ENCODE data around the gene CASP5.
A peak's percentile ranks its signal among the peaks of the same experiment; 100 is the strongest.
"Not testable (repeated sequence)": the region's sequence is repeated elsewhere in the genome, so short reads cannot be mapped to it uniquely, and the experiment has no call there.

CASP5 gene

DNA sequence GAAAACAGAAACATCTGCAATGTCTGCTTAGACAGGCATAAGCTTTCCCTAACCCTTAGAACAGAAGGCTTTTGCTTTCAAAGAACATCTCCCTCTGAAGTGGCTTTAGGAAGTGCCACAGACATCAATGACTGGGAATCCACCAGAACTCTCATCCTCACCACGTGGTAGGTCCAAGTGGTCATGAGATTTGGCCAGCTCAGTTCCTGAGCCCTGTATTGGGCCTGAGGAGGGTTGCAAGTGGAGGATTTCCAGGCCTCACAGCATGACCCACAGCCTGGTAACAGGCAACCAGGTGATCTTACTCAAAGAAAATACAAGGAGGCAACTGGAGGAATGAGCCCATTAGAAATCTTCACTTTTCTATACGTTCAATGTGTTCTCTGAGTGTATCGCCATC, 10.4 kb upstream of the CASP5 start:
- DNase-seq, result peak in 1 of 6 experiments; percentile 34

DNA sequence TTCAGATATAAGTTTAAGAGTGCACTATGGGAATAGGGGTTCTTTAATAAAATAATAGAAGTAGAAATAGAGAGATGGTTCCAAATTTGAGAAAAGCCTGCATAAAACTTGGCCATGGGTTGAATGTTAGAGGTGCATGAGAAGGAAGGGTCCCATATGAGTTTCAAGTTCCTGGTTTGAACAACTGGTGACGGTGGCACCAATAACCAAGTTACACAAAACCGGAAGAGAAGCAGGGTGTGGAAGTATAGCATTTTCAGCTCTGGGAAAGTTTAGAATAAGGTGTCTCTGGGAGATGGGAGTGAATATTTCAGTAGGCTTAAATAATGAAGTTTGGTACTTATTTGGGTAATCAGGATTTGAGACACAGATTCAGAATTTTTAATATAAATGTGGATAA, 9.5 kb upstream of the CASP5 start:
- DNase-seq, result no peak

DNA sequence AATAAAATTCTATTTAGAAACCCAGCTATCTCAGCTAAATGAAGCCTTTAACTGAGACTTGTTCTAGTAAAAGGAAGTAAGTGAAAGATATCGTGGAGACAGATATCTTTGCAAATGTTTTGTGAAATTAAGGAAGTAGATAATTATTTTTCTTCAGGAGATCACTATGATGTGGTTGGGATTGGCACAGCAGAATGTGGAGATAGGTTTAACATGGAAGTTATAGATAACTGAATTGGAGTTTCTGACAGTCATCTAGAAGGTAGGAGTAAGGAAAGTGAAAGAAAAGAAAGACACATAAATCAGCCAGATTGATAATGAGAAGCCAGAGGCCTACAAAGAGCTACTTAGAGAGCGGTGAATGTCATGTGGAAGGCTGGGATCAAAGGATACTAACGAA, 4.7 kb upstream of the CASP5 start:
- no peak for DNase-seq

DNA sequence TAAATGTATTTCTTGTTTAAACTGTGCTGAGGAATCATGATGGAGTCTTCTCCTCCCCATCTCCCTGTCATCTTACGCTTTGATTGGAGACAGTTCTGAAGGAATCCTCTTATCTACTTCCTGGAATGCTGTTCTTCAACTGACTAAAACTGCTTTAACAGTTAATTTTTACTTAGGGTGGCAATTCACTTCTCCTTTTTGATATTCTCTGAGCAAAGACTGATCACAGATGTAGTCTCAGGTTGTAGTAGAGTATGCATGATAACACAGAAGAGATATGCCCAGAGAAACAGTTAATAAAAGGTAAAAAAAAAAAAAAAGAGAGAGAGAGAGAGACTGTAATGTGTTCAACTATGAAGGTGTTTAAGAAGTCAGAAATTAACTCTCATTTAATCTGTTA, 1.4 kb upstream of the CASP5 start:
- no peak for DNase-seq

DNA sequence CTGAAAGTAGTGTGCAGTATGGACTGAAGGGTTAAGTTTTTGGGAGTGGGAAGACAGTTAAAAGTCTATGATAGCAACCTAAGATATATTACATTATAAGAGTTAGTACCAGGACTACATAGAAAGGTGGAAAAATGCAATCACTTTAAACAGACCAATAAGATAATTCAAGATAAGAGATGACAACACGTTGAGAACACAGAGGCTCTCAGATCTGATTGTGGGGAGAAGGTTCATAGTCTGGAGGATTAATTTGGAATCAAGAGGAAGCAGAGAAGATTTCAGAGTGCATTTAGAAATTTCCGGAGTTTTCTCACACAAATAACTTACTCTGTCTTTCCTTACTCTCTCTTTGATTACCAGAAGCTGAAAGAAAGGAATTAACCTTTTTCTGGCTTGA, 441 bp downstream of the CASP5 start:
- DNase-seq, result no peak

DNA sequence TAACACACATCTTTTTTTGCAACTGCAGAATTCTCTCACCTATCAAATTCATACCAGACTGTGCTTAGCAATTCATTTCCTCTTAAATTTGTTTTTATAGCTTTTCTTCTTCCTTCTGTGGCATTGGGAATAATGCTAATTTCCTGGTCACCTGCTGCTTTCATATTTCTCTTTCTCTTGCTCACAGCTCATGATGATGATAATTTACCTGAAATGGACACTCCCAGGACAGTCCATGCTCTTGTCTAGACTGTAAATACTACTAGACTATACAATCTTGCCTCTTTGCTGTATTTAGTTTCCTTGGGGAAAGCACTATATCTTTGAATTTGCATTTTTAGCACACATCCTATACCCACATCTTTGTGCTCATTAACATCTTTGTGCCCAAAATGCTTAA, 15.5 kb downstream of the CASP5 start:
- no peak for DNase-seq

DNA sequence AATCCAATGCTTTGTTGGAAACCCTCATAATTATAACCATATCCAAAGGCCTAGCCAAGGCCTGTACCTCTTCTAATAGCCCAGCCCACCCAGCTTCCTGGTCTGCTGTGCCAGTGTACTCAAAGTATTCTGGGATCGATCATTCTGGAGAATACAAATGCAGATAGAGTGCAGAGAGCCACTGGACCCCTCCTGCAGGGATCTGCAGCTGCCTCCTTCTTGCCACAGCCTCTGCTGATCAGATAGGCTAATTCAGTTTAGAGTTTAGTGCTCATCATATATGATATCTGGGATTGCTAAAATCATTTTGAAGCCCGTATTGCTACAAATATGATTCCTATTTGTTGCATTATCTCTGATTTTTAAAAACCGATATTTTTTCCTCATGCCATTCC, 17.5 kb downstream of the CASP5 start:
- no peak for DNase-seq

DNA sequence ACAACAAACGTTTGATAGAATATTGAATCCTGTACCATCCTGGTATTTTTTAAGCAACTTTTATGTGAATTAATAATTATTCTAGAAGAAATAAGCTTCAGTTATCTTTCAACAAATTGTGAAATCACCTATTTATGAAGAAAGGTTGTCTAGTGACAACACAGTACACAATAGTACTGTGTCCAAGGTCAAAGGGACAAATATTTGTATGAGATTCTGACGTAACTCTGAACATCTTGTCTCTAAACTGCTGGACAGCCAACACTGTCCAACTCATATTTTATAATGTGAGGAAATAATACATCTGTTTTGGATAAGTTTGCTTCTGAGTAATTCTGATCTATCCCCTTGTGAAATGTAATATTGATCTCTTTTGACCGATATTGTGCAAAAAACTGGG, 18.9 kb downstream of the CASP5 start:
- DNase-seq, result no peak

DNA sequence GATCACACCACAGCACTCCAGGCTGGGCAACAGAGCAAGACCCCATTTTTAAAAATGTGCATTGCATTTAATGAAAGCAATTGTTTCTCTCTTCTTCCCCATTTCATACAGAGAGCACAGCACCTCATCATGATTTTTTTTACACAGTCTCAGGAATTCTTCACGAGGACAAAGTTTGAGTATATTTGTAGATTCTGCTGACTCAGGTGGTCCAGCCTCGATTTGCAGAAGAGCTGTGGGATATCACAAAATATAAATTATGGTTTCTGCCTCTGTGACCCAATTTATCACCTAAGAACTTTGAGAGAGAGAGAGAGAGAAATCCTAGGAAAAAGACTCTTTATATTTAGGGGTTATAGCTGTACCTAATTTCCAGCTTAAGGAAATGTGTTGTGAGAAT, 19.8 kb downstream of the CASP5 start:
- DNase-seq, result no peak

DNA sequence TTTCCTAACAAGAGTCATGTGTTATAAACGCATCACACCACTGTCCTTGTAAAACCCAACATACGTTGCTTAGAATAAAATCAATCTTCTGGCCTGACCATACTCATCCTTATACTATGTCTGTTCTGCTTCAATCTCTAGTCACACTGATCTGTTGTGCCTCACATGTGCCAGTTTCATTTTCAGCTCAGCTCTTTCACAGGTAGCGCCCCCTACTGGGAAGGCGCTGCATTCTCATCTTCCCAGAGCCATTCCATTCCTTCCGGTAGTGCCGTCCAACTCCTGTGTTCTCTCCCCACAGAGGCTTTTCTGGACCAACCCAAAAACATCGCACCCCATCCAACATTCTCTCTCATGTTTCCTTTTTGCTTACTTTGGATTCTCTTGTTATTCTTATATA, 22.2 kb downstream of the CASP5 start:
- peak in 4 of 6 experiments; percentile 10 to 48 (median 34) for DNase-seq

DNA sequence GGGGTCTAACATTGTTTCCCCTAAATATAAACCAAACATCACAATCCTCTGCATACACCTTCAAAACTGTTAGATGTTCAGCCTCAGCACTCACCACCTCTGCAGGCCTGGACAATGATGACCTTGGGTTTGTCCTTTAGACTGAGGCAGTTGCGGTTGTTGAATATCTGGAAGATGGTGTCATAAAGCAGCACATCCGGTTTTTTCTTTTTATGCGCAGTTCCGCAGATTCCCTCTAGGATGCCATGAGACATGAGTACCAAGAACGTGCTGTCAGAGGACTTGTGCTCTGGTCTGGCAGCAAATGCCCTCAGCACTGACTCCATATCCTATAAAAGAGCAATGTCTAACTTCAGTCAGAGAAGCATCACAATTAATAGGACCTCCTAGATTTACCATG, 22.8 kb downstream of the CASP5 start:
- peak in 1 of 6 experiments; percentile 14 for DNase-seq

DNA sequence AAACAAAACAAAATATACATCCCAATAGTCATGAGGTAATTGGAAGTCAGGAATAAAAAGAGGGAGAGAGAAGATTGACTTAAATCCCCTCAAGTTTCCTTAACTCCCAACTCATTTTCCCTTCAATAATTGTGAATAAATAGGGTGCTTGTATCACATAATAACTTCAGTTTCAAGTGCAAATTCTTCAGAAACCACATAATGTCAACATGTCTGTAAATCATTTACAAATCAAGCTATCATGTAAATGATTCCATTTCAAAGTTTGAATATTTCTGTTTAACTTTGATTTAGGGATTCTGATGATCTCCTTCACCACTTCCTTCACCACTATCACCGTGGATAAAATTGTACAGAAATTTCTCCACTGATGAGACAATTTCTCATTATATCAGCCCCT, 23.2 kb downstream of the CASP5 start:
- no peak for DNase-seq

DNA sequence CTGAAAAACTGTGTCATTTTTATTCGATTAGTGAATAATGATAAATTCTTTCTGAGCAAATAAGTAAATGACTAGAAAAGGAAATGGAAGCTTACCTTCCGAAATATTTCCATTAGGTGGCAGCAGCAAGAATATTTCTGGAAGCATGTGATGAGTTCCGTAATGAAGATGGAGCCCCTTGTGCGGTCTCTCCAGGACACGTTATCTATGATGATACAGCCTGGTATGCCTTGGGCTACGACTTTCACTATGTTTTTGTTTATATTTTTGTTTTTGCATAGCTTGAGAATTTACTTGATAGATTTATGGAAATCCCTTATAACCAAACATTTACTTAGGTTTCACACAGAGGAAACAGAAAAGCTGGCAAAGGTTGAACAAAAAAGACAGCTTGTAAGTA, 25.7 kb downstream of the CASP5 start:
- no peak for DNase-seq

DNA sequence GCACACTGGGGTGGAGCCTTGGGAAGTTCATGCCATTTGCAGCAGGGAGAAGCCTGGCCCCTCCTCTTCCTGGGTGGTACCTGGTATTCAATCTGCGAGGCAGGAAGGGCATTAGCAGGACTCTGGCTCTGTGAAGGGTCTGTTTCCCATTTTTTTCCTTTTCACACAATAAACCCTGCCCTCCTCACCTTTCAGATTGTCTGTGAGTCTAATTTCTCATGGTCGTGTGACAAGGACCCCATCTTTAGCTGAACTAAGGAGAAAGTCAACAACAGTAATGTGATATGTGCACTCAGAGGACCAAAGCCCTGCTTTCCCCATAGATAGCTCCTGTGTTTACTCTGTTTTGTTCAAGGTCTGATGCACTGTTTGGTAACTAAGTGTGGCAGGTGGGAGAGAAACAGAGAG, 28.0 kb downstream of the CASP5 start:
- no peak for DNase-seq

DNA sequence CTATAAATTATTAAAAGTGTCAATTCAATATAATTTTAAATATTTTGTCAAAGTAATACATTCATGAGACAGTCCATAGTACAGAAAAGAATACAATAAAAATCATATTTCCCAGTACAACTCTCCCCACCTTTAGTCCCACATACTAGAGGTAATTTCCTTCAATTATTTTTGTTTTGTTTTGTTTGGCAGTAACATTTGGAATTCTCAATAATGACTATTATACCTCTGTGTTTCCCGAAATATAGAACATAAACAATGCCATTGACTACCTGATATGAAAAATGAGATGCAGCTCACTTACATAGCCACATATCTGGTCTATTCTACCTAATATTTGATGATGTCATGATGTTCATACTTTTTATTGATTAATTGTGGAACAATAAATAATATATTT, 30.2 kb downstream of the CASP5 start:
- no peak for DNase-seq

DNA sequence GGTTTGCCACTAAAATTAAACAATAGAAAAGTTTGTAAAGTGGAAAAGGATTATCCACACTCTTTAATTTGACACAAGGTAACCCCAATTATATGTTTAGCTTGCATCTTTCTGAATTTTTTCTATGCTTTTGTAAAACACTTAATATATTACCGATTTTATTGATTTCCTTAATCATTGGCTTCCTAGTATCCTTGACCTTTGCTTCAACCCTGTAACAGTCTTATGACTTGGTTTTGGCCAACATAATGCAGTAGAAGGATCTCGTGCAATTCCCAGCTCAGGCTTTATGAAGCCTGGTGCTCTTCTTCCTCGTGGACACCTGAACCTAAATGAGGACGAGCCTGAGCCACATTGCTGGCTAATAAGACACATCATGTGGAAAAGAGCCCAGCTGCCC, 31.0 kb downstream of the CASP5 start:
- no peak for DNase-seq

DNA sequence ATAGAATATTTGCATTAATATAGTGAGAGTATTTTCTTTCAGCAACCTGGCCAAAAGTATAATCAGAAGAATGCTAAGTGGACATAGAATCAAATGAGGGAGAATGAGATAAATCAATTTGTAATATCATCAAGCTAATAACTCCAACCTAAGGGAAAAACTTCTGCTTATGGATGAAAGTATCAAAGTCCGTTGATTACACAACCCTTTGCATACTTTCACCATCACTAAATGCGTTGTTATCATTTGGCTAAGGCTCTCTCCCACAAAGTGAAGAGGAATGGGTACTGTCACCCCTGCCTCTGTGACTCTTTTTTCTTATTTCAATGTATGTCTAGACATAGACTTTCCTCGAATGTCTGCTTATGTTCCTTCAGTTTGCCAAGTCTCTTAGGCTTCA, 38.2 kb downstream of the CASP5 start:
- DNase-seq, result no peak

DNA sequence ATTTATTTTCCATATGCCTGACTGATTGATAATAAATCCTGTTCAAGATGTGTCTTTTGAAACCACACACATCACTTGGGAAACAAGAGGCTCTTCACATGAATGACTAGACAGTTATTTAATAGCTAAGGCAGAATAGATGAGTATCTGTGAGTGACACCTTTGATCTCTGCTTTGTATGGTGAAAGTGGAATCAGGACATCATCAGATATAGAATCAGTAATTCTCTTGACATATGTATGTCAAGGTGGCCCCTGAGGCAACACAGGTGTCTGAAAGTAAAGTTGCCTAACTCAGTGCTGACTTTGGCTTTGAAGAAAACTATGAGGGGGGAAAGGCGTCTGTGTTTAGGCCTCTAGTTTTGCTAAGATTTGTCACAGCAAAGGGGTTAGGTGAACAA, 43.1 kb downstream of the CASP5 start:
- no peak for DNase-seq

DNA sequence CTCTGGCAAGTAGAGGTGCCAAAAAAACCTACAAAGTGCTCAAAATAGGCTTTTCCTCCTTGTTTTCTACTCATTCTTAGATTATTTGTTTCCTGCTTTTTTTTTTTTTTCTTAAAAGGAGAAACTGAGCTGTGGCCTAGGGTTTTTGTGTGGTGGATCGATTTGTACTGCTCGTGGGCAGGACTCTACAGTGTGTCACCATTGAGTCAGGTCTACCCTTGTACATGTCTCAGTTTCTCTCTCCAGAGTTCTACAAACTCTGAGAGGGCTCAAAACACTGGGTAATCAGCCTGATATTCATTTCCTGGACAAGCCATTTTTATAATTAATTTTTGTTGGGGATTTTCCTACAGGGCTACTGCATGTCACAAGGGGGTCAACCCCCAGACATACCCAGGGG, 49.4 kb downstream of the CASP5 start:
- no peak for DNase-seq

DNA sequence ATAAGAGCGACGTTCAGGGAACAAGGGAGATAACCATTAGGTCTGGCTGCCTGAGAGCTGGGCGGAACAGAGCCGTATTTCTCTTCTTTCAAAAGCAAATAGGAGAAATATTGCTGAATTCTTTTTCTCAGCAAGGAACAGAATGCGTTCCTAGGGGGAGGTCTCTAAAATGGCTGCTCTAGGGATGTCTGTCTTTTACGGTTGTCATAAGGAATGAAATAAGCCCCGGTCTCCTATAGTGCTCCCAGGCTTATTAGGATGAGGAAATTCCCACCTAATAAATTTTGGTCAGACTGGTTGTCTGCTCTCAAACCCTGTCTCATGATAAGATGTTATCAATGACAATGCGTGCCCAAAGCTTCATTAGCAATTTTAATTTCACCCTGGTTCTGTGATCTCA, 50.0 kb downstream of the CASP5 start:
- not testable (repeated sequence) for DNase-seq

DNA sequence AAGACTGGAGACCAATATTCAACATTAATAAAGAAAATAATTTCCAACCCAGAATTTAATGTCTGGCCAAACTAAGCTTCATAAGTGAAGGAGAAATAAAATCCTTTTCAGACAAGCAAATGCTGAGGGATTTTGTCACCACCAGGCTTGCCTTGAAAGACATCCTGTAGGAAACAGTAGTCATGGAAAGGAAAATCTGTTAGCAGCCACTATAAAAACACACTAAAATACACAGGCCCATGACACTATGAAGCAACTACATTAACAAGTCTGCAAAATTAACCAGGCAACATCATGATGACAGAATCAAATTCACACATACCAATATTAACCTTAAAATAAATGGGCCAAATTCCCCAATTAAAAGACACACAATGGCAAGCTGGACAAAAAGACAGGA, 52.2 kb downstream of the CASP5 start:
- no peak for DNase-seq

DNA sequence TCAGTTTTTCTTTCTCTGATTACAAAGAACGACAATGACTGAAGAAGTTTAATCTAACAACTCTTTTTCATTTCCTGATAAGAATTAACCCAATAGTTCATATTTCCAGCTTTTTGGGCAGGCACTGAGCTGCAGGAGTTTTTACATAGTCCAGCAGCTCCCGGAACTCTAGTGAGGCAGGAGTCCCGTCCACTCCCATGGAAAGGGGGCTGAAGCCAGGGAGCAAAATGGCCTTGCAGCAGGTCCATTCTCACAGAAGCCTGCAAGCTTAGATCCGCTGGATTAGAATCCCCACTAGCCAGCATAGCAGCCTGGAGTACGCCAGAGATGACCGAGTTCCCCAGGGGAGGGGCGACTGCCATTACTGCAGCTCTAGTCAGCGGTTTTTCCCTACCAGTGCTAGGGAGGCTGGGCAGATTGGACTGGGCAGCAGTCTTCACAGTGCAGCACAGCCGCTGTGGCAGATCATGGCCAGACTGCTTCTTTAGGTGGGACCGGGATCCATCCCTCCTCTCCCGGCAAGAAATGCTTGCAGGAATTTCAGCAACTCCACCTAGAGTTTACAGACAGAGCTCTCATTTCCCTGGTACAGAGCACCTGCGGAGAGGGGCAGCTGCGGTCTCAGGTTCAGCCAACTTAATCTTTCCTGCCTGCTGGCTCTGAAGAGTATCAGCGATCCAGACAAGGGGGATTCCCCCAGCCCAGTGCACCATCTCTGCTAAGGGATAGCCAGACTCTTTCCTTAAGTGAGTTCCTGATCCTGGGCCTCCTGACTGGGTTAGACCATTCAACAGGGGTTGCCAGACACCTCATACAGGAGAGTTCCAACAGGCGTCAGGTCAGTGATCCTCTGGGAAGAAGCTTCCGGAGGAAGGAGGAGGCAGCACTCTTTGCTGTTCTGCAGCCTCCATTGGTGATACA, 53.9 kb downstream of the CASP5 start:
- DNase-seq, result no peak

DNA sequence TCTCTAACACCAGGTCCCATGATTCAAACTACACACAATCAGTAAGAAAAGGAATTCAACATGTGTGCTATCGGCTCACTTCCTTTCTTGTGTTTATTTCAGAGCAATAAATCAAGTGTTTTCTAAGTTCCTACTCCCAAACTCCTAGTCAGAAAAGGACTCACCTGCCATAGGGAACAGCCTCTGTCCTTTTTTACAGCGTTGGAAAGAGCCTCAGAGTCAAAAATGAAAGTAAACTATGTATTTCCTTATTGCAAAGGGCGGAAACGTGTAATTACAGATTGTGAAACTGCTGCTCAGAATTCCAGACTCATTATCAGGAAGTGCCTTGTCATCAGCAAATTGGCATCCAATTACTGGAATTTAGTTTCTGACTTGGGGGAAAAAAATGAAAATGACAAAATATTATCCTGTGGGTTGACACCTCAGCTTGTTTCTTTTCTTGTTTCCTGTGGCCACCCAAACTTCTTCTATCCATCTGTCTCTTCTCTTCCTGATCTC, 54.6 kb downstream of the CASP5 start, which contains the start of gene CASP4:
Gene CASP4 (minus strand): TSS at position 220 of the 501 bp plus-strand sequence. CDS start 49 bp downstream, at position 171.
- peak in 3 of 6 experiments; percentile 45 to 72 (median 47) for DNase-seq

DNA sequence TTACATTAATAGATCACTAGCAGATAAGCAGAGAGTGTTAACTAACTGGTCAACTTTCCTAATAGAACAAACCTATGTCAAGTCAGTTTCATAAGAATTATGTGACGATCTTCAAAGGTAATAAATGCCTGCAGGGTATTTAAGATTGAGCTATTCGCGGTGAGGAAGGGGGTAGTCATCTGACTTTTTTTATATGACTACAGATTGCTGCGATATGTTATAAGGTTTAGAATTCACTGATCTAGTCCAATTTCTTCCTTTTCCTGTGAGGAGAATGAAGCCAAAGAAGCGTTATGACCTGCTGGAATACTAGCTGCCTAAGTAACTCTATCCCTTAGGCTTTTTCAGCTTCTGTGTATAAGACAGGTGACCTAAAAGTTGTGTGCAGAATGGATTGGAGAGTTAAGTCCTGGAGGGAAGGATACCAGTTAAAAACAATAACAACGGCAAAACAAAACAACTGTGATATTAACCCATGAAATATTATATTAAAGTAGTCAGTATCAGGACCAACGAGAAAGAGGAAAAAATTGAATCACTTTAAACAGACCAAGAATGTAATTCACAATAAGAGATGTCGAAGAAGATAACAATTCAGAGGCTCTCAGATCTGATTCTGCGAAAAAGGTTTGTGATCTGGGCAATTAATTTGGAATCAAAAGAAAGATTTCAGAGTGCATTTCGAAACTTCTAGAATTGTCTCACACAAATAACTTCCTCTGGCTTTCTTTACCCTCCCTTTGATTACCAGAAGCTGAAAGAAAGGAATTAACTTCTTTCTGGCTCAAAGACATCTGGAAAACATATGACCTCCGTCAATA, 55.2 kb downstream of the CASP5 start:
- DNase-seq, result peak in 1 of 6 experiments; percentile 34
